OCI-LY1 (cell line): Measurements from ENCODE around the gene TRAPPC2L.
"Not testable (repeated sequence)": the region's sequence is repeated elsewhere in the genome, so short reads cannot be mapped to it uniquely, and the experiment has no call there.

Experiments
- H2AFZ ChIP-seq: fragments of 200-600 bp; sonication (generic), shearing (Covaris generic); 2 replicates; pipeline ENCODE4 v1.6.0; 2014; ENCODE audit warnings: antibody characterized with exemption, mild to moderate bottlenecking, low read length
- H3F3A ChIP-seq: fragments of 200-600 bp; sonication (generic), shearing (Covaris generic); 2 replicates; pipeline ENCODE4 v1.6.0; 2014; ENCODE audit warnings: mild to moderate bottlenecking, antibody characterized with exemption, low read length, moderate library complexity; ENCODE audit not compliant: insufficient read depth
- H3K27ac ChIP-seq: fragments of 200-600 bp; sonication (generic); 2 replicates; pipeline ENCODE4 v1.5.1; 2014; ENCODE audit warnings: low read length, mixed run types, mild to moderate bottlenecking, low read depth; ENCODE audit not compliant: poor library complexity, severe bottlenecking
- H3K27me3 ChIP-seq: fragments of 200-600 bp; sonication (generic); 2 replicates; pipeline ENCODE4 v1.6.0; 2014; ENCODE audit warnings: antibody characterized with exemption, mild to moderate bottlenecking, low read length, moderate library complexity; ENCODE audit not compliant: insufficient read depth
- H3K36me3 ChIP-seq: fragments of 200-600 bp; sonication (generic); 2 replicates; pipeline ENCODE4 v1.6.1; 2014; ENCODE audit warnings: mild to moderate bottlenecking, antibody characterized with exemption, low read length, moderate library complexity, mixed read lengths; ENCODE audit not compliant: insufficient read depth
- H3K4me1 ChIP-seq: fragments of 200-600 bp; sonication (generic); 2 replicates; pipeline ENCODE4 v1.5.1; 2014; ENCODE audit warnings: mild to moderate bottlenecking, low read length, moderate library complexity; ENCODE audit not compliant: insufficient read depth, severe bottlenecking
- H3K4me2 ChIP-seq: fragments of 200-600 bp; sonication (generic), shearing (Covaris generic); 2 replicates; pipeline ENCODE4 v1.6.1; 2014; ENCODE audit warnings: low read length
- H3K4me3 ChIP-seq: fragments of 200-600 bp; sonication (generic); 2 replicates; pipeline ENCODE4 v1.5.1; 2014; ENCODE audit warnings: low read length, low read depth, mild to moderate bottlenecking, mixed read lengths; ENCODE audit not compliant: poor library complexity, severe bottlenecking
- H3K79me2 ChIP-seq: fragments of 200-600 bp; shearing (Covaris generic); 2 replicates; pipeline ENCODE4 v1.6.1; 2016; ENCODE audit warnings: mixed run types, low read length, mixed read lengths; ENCODE audit not compliant: insufficient read depth
- H3K9ac ChIP-seq: fragments of 200-600 bp; sonication (generic), shearing (Covaris generic); 2 replicates; pipeline ENCODE4 v1.6.1; 2014; ENCODE audit warnings: mild to moderate bottlenecking, low read length, mixed read lengths
- H3K9me2 ChIP-seq: fragments of 200-600 bp; sonication (generic), shearing (Covaris generic); 2 replicates; pipeline ENCODE4 v1.6.1; 2014; ENCODE audit warnings: low read depth, mild to moderate bottlenecking, low read length, mixed read lengths
- H3K9me3 ChIP-seq: fragments of 200-600 bp; shearing (Covaris generic); 2 replicates; pipeline ENCODE4 v1.6.1; 2014; ENCODE audit warnings: low read length, mixed read lengths
- H4K20me1 ChIP-seq: fragments of 200-600 bp; sonication (generic), shearing (Covaris generic); 2 replicates; pipeline ENCODE4 v1.6.0; 2016; ENCODE audit warnings: mild to moderate bottlenecking, low read length; ENCODE audit not compliant: insufficient read depth
- CTCF ChIP-seq: fragments of 200-600 bp; sonication (generic), shearing (Covaris generic); IDR thresholded peaks from 2 replicates; pipeline ENCODE4 v1.5.1; 2017; ENCODE audit warnings: mild to moderate bottlenecking, antibody characterized with exemption, low read length, moderate library complexity, mixed read lengths
- EZH2 ChIP-seq: fragments of 200-600 bp; sonication (generic), shearing (Covaris generic); IDR thresholded peaks from 2 replicates; pipeline ENCODE4 v1.8.0; 2017; ENCODE audit warnings: borderline replicate concordance, mixed run types, mild to moderate bottlenecking, antibody characterized with exemption, low read length, moderate library complexity, mixed read lengths

Gene TRAPPC2L

GRCh38 chr16:88886845-88887521 lies 30.1 kb downstream of the TRAPPC2L start:
- Histone ChIP-seq H3K36me3 (peaks cover 24% of the 10 kb centered on the region), H3K9me2 (no peaks in the 10 kb centered on the region), H3K4me1 (no peaks in the 10 kb centered on the region), H3K9me3 (no peaks in the 10 kb centered on the region), H4K20me1 (no peaks in the 10 kb centered on the region), H3K4me2 (no peak overlapping the region), H3K27ac (no peak overlapping the region), H3K9ac (no peak overlapping the region), H3K27me3 (no peaks in the 10 kb centered on the region), H3K4me3 (no peak overlapping the region), H3F3A (no peaks in the 10 kb centered on the region), H3K79me2 (no peaks in the 10 kb centered on the region), H2AFZ (no peak overlapping the region)
- no peak for TF ChIP-seq EZH2
- TF ChIP-seq CTCF, result no peak

GRCh38 chr16:88888057-88888456 lies 31.1 kb downstream of the TRAPPC2L start:
- H3K9ac ChIP-seq, result no peak overlapping the region
- H2AFZ ChIP-seq, result no peak overlapping the region
- no peak overlapping the region for H3K4me2 ChIP-seq
- no peaks in the 10 kb centered on the region for H4K20me1 ChIP-seq
- no peaks in the 10 kb centered on the region for H3F3A ChIP-seq
- H3K36me3 ChIP-seq, result peaks cover 24% of the 10 kb centered on the region
- no peaks in the 10 kb centered on the region for H3K9me2 ChIP-seq
- TF ChIP-seq CTCF (no peak), EZH2 (no peak)
- no peaks in the 10 kb centered on the region for H3K4me1 ChIP-seq
- H3K27me3 ChIP-seq, result no peaks in the 10 kb centered on the region
- H3K79me2 ChIP-seq, result no peaks in the 10 kb centered on the region
- no peaks in the 10 kb centered on the region for H3K9me3 ChIP-seq
- H3K4me3 ChIP-seq, result no peak overlapping the region
- no peak overlapping the region for H3K27ac ChIP-seq

- H2AFZ ChIP-seq, result no peak overlapping the region
- no peak overlapping the region for H3K9ac ChIP-seq
- no peaks in the 10 kb centered on the region for H3K9me2 ChIP-seq
- no peak overlapping the region for H3K4me3 ChIP-seq
- no peaks in the 10 kb centered on the region for H3F3A ChIP-seq
- H3K36me3 ChIP-seq, result peaks cover 24% of the 10 kb centered on the region
- no peaks in the 10 kb centered on the region for H3K79me2 ChIP-seq
- H3K9me3 ChIP-seq, result no peaks in the 10 kb centered on the region
- TF ChIP-seq EZH2 (no peak), CTCF (no peak)
- H3K4me2 ChIP-seq, result no peak overlapping the region
- no peaks in the 10 kb centered on the region for H3K4me1 ChIP-seq
- H3K27me3 ChIP-seq, result no peaks in the 10 kb centered on the region
- no peak overlapping the region for H3K27ac ChIP-seq
- no peaks in the 10 kb centered on the region for H4K20me1 ChIP-seq
Measured at GRCh38 chr16:88888461-88889387, 31.8 kb downstream of the TRAPPC2L start.

GRCh38 chr16:88889702-88890352 lies 32.9 kb downstream of the TRAPPC2L start:
- not testable (repeated sequence) for H3K9me3 ChIP-seq, H3K9ac ChIP-seq, H3K4me2 ChIP-seq, H3F3A ChIP-seq, H3K27me3 ChIP-seq, H2AFZ ChIP-seq, H4K20me1 ChIP-seq, H3K79me2 ChIP-seq, H3K9me2 ChIP-seq, H3K4me1 ChIP-seq, H3K27ac ChIP-seq, H3K4me3 ChIP-seq
- peaks cover 18% of the 10 kb centered on the region for H3K36me3 ChIP-seq
